HG03139 (cell line): ENCODE measurements around the gene IHH.

ENCODE experiments used
- ATAC-seq: cut with Tn5 transposase; IDR thresholded peaks from one replicate; pipeline ENCODE4 v1.9.1; 2021; ENCODE audit not compliant: unreplicated experiment

IHH gene

GRCh38 chr2:219020604-219021365 is 39.9 kb downstream of the IHH start:
- no peak for ATAC-seq

GRCh38 chr2:219019436-219019835 is 41.3 kb downstream of the IHH start:
- ATAC-seq = no peak

- no peak for ATAC-seq
Observed at GRCh38 chr2:219018726-219019125, 42.0 kb downstream of the IHH start.

GRCh38 chr2:219018286-219018685 is 42.4 kb downstream of the IHH start:
- ATAC-seq = no peak

- no peak for ATAC-seq
Observed at GRCh38 chr2:219017201-219017931, 43.4 kb downstream of the IHH start.

- ATAC-seq = no peak
Observed at GRCh38 chr2:219016721-219017120, 44.0 kb downstream of the IHH start.

- ATAC-seq = no peak
Observed at GRCh38 chr2:219010873-219011272, 49.8 kb downstream of the IHH start.

- no peak for ATAC-seq
Observed at GRCh38 chr2:219010162-219010756, 50.5 kb downstream of the IHH start.

GRCh38 chr2:219009294-219009693 is 51.4 kb downstream of the IHH start:
- no peak for ATAC-seq
